ENCODE data around the gene PDPK1. TPM values are rescaled to one million over a fixed set of nuclear protein-coding genes. Genes with fewer than 3 reads are reported as not detected.
A peak's percentile ranks its signal among the peaks of the same experiment; 100 is the strongest.

PDPK1 gene
- total RNA-seq, 4 donors from 2014 or later, result 28.6 to 41.7 (median 32.4) TPM

DNA sequence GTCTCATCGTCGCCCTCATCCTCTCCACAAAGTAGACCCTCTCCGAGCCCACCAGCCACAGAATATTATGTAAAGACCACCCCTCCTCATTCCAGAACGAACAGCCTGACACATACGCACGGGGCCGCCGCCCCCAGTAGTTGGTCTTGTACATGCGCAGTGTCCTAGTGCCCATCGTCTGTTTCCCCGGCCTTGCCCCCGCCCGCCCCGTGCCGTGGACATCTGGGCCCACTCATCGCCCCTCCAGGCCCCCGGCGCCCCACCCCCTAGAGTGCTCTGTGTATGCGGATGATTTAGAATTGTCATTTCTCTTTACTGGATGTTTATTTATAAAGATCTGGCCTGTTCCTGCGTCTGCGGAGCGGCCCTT lies 18.1 kb upstream of the PDPK1 start:
- TF ChIP-seq, protein P1, sequence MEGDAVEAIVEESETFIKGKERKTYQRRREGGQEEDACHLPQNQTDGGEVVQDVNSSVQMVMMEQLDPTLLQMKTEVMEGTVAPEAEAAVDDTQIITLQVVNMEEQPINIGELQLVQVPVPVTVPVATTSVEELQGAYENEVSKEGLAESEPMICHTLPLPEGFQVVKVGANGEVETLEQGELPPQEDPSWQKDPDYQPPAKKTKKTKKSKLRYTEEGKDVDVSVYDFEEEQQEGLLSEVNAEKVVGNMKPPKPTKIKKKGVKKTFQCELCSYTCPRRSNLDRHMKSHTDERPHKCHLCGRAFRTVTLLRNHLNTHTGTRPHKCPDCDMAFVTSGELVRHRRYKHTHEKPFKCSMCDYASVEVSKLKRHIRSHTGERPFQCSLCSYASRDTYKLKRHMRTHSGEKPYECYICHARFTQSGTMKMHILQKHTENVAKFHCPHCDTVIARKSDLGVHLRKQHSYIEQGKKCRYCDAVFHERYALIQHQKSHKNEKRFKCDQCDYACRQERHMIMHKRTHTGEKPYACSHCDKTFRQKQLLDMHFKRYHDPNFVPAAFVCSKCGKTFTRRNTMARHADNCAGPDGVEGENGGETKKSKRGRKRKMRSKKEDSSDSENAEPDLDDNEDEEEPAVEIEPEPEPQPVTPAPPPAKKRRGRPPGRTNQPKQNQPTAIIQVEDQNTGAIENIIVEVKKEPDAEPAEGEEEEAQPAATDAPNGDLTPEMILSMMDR (IDR thresholded peaks at IDR 0.05), result no peak
- no peak for TF ChIP-seq POLR2A (IDR thresholded peaks at IDR 0.05)
- no peak for TF ChIP-seq EP300 (IDR thresholded peaks at IDR 0.05)
- no peaks in the 10 kb centered on the region for H3K9me3 ChIP-seq
- H3K27ac ChIP-seq, result peak overlapping the region; percentile 34 to 99 (median 83)
- no peaks in the 10 kb centered on the region for H3K27me3 ChIP-seq
- DNase-seq (ENCODE audit: low spot score in 2 of 2), result no peak
- H3K4me1 ChIP-seq, result peaks cover 0 to 67% (median 58%) of the 10 kb centered on the region in 4 donors
- 37 to 41% methylated on average over 22 of the region's 22 CpGs for WGBS, 2 donors
- peaks cover 0 to 42% (median 0%) of the 10 kb centered on the region in 3 donors for H3K36me3 ChIP-seq
- peak overlapping the region in 3 of 4 donors; percentile 24 to 75 (median 63) for H3K4me3 ChIP-seq

- Histone ChIP-seq H3K4me1 (peaks cover 0 to 61% (median 54%) of the 10 kb centered on the region in 4 donors), H3K9me3 (no peaks in the 10 kb centered on the region), H3K27ac (peak within 1 kb of the TSS; percentile 34 to 99 (median 83)), H3K4me3 (peak within 1 kb of the TSS; percentile 40 to 75 (median 59)), H3K36me3 (peaks cover 0 to 47% (median 0%) of the 10 kb centered on the region in 3 donors), H3K27me3 (no peaks in the 10 kb centered on the region)
- peak; percentile 60 to 83 for TF ChIP-seq EP300 (IDR thresholded peaks at IDR 0.05)
- TF ChIP-seq, protein P1 (IDR thresholded peaks at IDR 0.05), result no peak
- peak; percentile 21 to 54 for TF ChIP-seq POLR2A (IDR thresholded peaks at IDR 0.05)
- DNase-seq (ENCODE audit: low spot score in 2 of 2), result peak; percentile 85 to 92
- 0 to 1% methylated on average over 7 to 17 of the region's 83 CpGs for WGBS, 2 donors
These were observed 17.6 kb upstream of the PDPK1 start, which contains the start of gene AMDHD2 for GRCh38 chr16:2520097-2520783. Gene AMDHD2, plus strand, starts transcription at chr16:2520371. Its CDS starts 88 bp downstream, at chr16:2520459.

- Histone ChIP-seq H3K4me3 (peak overlapping the region; percentile 40 to 75 (median 59)), H3K27me3 (no peaks in the 10 kb centered on the region), H3K36me3 (peaks cover 0 to 54% (median 7%) of the 10 kb centered on the region in 3 donors), H3K9me3 (no peaks in the 10 kb centered on the region), H3K4me1 (peaks cover 0 to 54% (median 48%) of the 10 kb centered on the region in 4 donors), H3K27ac (peak overlapping the region; percentile 34 to 99 (median 76))
- DNase-seq (ENCODE audit: low spot score in 2 of 2), result no peak
- 31 to 35% methylated on average over 21 to 33 of the region's 41 CpGs for WGBS, 2 donors
- TF ChIP-seq, protein P1 (IDR thresholded peaks at IDR 0.05), result no peak
- no peak for TF ChIP-seq POLR2A (IDR thresholded peaks at IDR 0.05)
- TF ChIP-seq EP300 (IDR thresholded peaks at IDR 0.05), result no peak
These were observed 16.9 kb upstream of the PDPK1 start for GRCh38 chr16:2520784-2521531.

DNA sequence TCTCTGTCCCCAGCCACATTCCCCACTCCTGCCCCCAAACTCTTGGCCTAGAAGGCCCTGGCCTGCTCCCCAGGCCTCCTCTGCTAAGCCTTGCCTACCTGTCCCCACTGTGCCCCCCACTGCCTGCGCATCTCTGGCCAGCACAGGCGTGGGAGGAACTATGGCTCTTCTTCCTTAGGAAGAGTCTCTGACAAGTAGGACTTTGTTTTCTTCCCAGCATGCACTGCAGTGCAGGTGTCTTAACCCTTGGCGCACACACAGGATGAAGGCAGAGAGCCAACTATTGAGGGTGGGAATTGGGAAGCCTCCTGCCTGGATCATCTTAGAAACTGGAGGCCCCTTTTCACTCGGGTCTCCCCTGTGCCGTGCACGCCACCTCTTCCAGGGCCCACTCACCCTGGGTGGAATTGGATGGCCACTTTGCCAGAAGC lies 14.0 kb upstream of the PDPK1 start:
- no peaks in the 10 kb centered on the region for H3K27me3 ChIP-seq
- WGBS, 2 donors, result 82 to 86% methylated on average over 6 of the region's 6 CpGs
- no peak overlapping the region for H3K4me3 ChIP-seq
- TF ChIP-seq, protein P1 (IDR thresholded peaks at IDR 0.05), result no peak
- TF ChIP-seq EP300 (IDR thresholded peaks at IDR 0.05) (no peak), POLR2A (IDR thresholded peaks at IDR 0.05) (no peak)
- peaks cover 0 to 79% (median 11%) of the 10 kb centered on the region in 3 donors for H3K36me3 ChIP-seq
- H3K9me3 ChIP-seq, result no peaks in the 10 kb centered on the region
- no peak overlapping the region for H3K27ac ChIP-seq
- no peak for DNase-seq (ENCODE audit: low spot score in 2 of 2)
- peaks cover 0 to 26% (median 21%) of the 10 kb centered on the region in 4 donors for H3K4me1 ChIP-seq

Measured in tibial nerve (tissue), 4 donors.